NCI-H2227 (cell line): ENCODE results near the gene FAM171A2.

Experiments used
- DNase-seq: peaks from one replicate; lab custom pipeline; 2025; ENCODE audit not compliant: unreplicated experiment; lab: John Stamatoyannopoulos, UW

The FAM171A2 gene

GRCh38 chr17:44361292-44362260 lies 2.1 kb downstream of the FAM171A2 start:
- DNase-seq, result no peak

- peak; percentile 66 for DNase-seq
Measured at GRCh38 chr17:44360826-44361225, 2.8 kb downstream of the FAM171A2 start.

GRCh38 chr17:44360144-44360533 lies 3.5 kb downstream of the FAM171A2 start:
- DNase-seq, result no peak

DNA sequence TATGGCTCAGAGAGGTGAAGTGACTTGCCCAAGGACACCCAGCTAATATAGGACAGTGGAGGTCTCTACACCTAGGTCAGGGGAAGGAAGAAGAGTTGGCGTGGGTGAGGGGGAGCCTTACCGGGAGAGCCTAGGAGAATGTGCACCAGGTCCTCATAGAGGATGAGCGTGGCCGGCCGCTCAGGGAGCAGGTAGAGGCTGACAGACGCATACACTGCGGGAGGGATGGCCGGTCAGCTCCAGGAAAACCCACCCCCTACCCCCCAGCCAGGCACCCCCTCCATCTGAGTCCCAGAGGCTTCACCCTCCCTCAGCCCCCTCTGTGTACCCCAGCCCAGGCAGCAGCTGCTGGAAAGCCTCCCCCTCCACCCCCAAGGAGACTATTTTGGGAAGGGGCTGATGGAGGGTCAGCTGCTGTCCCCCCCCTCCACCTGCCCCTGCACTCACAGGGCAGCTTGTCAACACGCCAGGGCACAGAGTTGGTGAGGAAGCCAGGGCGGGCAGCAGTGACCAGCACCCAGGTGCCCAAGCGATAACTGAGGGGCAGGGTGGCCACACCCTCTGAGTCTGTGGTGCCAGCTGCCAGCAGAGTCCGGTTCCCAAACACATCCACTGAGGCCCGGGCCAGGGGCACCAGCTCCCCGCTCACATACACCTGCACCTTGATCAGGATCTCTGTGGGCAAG lies 4.1 kb downstream of the FAM171A2 start:
- no peak for DNase-seq

DNA sequence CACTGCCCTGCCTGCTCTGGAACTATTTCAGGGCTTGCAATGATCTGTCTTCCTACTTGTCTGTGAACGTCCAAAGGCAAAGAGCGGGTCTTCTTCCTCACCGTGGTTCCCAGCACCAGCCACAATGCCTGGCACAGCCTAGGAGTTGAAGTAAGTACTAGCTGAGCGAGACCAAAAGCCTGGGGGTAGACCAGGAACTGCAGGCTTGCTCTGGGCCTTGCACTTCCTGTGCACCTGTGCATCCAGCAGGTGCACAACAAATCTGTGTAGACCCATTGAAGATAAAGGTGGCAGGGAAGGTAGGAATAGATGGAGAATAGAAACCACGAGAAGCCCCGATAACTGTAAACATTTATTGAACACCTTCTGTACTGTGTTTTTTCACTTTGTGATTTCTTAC lies 4.6 kb downstream of the FAM171A2 start:
- no peak for DNase-seq

GRCh38 chr17:44358066-44358465 lies 5.6 kb downstream of the FAM171A2 start:
- DNase-seq, result no peak

DNA sequence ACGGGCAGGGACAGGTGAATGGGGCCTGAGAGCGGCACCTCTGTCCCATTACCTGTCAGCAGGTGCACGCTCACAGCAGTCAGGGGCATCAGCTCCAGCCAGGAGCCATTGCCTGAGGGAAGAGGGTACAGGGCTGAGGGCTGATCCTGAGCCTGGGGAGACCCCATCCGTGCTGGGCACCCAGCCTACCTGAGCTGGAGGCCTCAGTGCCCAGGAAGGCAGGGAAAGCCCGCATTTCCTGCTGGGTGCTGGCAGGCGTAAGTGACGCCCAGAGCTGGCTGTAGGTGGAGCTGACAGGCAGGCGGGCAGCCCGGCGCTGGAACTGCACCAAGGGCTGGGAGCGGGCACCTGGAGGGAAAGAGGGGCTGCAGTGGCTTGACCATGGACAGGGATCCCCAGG lies 7.4 kb downstream of the FAM171A2 start:
- DNase-seq, result no peak

DNA sequence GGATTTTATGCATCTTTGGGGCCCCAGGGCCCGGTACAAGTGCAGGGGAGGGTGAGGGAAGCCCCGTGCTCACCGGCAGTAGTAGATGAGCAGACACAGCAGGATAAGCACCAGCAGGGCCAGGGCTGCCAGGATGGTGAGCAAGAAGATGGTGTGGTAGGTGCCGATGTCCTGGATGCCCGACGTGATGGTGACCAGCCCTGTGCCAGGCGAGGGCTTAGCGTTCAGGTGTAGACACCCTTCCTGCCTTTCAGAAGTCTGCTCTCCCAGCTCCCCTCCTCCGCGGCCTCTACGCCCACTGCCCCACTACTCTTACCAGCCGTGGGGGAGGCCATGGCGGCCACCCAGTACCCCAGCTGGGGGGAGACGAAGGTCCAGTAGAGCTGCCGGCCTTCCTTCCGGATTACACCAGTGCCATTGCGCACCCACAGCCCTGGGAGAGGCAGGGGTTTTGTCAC lies 8.0 kb downstream of the FAM171A2 start:
- DNase-seq, result no peak

- DNase-seq, result no peak
Measured at GRCh38 chr17:44354582-44355561, 8.8 kb downstream of the FAM171A2 start.

DNA sequence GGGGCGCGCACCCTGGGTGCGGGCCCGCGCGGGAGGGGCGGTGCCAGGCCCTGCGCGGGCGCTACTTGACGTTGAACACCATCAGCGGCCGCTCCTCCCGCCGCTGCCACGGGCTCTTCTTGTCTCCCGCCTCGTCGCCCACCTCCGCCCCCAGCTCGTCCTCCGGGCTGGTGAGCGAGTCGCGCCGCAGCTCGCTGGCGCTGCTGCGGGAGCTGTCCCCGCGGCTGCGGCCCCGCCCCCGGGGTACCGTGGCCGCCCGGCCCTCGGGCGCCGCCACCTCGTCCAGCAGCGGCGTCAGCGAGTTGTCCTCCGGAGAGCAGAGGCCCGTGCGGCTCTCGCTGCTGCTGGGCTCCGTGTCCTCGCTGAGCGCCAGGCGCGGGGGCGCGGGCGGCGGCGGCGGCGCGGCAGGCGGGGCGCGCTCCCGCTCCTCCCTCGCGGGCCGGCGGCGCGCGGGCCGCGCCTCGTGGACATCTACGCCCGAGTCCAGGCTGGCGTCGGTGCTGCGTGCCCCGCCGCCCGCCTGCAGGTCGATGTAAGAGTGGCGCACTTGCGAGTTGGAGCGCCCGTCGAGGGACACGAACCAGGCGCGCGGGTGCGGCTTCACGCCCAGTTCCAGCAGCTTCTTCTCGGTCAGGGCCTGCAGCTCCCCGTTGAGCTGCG lies 9.9 kb downstream of the FAM171A2 start:
- no peak for DNase-seq

DNA sequence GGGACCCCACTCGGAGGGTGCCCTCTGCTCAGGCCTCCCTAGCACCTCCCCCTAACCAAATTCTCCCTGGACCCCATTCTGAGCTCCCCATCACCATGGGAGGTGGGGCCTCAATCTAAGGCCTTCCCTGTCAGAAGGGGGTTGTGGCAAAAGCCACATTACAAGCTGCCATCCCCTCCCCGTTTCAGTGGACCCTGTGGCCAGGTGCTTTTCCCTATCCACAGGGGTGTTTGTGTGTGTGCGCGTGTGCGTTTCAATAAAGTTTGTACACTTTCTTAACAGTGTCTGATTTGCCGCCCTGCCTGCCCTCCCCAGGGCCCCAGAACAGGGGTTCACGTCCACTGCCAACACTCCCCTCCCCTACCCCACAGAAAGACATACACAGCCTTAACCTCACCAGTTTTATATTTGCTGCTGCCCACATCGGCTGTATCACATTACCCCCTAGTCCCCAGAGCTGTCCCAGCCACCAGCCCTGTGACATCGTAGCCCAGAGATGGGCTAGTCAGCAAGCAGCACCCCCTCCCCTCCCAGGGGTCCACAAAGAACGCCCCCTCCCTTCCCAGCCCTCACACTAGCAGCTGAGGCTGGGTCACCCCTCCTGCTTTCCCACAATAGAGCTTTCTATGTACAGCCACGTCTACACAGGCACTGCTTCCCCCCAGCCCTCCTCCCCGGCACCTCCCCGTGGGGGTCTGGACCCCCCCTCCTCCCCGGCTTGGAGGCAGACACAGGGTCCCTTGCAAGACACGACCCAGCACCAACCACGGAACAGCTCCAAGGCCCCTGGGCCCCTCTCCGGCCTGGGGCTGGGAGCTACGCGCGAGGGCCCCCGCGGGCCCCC lies 10.6 kb downstream of the FAM171A2 start:
- DNase-seq, result no peak

DNA sequence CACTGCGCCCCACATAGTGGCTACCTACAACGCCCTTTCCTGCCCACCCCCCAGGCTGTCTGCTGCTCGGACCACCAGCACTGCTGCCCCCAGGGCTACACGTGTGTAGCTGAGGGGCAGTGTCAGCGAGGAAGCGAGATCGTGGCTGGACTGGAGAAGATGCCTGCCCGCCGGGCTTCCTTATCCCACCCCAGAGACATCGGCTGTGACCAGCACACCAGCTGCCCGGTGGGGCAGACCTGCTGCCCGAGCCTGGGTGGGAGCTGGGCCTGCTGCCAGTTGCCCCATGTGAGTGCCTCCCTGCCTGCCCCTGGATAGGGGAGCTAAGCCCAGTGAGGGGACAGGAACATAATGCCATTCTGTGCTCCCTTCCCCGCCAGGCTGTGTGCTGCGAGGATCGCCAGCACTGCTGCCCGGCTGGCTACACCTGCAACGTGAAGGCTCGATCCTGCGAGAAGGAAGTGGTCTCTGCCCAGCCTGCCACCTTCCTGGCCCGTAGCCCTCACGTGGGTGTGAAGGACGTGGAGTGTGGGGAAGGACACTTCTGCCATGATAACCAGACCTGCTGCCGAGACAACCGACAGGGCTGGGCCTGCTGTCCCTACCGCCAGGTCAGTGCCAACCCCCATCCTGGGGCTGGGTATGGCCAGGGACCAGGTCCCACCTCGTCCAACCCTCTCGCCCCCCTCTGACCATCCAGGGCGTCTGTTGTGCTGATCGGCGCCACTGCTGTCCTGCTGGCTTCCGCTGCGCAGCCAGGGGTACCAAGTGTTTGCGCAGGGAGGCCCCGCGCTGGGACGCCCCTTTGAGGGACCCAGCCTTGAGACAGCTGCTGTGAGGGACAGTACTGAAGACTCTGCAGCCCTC lies 11.5 kb downstream of the FAM171A2 start:
- no peak for DNase-seq

DNA sequence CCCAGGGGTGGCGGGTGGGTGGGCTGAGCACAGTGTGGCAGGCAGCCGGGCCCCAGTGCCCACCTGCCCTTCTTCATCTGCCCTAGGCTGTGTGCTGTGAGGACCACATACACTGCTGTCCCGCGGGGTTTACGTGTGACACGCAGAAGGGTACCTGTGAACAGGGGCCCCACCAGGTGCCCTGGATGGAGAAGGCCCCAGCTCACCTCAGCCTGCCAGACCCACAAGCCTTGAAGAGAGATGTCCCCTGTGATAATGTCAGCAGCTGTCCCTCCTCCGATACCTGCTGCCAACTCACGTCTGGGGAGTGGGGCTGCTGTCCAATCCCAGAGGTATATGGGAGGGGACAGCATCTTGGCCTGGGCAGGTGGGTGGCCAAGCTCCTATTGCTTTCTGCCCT lies 12.2 kb downstream of the FAM171A2 start:
- DNase-seq, result no peak

- peak; percentile 70 for DNase-seq
Measured at GRCh38 chr17:44350733-44351226, 12.9 kb downstream of the FAM171A2 start.

GRCh38 chr17:44349553-44350070 lies 14.0 kb downstream of the FAM171A2 start:
- no peak for DNase-seq

GRCh38 chr17:44348988-44349364 lies 14.7 kb downstream of the FAM171A2 start:
- no peak for DNase-seq

- no peak for DNase-seq
Measured at GRCh38 chr17:44348234-44348987, 15.2 kb downstream of the FAM171A2 start.
